AG08395 (cell line): ENCODE results near the gene COTL1.
"Not testable (repeated sequence)": the region's sequence is repeated elsewhere in the genome, so short reads cannot be mapped to it uniquely, and the experiment has no call there.

Experiments
- DNase-seq: peaks from one replicate; pipeline ENCODE4 v3.0.0; 2012; ENCODE audit warnings: mixed read lengths, low spot score

COTL1 gene

GRCh38 chr16:84528322-84528721 is 89.6 kb downstream of the COTL1 start:
- no peak for DNase-seq

DNA sequence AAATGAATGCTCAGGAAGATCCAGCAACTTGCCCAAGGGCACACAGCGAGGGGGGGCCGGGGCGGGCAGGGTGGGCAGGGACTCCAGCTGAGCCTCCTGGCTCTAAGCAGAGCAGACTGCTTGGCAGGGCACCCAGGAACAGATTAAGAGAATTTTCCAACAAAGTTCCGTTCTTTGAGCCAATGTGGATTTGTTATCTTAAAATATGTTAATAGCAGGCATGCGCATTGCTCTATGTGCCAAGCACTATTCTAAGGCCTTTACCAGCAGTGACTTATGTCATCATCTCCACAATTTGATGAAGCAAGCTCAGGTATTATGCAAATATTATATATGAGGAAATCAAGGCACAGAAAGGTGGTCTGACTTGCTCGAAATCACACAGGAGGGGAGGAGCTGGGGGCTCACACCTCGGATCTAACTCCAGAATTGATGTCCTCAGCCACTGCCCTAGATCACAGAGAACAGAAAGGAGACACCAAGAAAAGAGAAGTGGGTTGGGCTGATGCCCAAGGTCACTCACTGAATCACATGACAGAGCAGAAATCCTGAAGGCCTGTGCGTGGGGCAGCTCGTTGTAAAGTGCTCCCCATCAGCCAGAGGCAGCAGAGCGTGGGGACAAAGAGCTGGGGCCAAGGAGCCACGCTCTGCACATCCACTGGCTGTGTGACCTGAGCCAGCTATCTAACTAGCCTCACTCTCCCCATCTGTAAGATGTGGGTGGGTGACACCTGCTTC is 90.2 kb downstream of the COTL1 start:
- DNase-seq, result no peak

DNA sequence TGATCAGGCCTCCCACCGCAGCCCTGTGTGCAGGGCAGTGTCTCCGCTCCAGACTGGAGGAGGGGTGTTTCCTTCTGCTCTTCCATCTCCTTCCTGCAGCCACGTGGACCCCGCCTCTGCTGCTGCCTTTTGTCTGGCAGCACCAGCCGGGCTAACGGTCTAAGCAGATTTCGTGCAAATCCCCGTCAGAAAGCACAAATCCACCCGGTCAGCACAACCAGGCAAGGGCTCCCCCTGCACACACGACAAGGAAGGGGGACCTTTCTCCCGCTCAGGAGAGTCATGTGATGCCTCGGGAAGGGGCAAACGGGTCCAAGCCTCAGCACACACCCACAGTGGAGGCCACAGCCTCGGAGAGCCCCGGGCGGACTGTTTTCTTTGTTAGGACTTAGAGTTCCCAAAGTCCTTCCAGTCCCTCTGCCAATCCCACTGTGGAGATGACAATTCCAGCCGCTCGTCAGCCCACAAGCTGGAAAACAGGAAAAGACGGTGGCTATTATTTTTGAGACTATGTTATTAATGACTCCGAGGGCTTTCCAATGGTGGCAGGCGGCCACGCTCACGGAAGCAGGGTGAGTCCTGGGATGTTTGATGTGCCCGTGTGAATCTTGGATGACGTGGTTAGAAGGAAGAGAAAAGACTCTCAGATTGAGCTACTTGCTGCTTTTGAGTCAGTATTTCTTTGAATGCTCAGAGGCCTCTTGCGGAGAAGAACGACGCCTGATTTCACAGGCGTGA is 90.9 kb downstream of the COTL1 start:
- peak; percentile 63 for DNase-seq

GRCh38 chr16:84524941-84525581 is 92.8 kb downstream of the COTL1 start:
- DNase-seq, result not testable (repeated sequence)

- DNase-seq, result no peak
These were observed 93.4 kb downstream of the COTL1 start for GRCh38 chr16:84524346-84524920.

DNA sequence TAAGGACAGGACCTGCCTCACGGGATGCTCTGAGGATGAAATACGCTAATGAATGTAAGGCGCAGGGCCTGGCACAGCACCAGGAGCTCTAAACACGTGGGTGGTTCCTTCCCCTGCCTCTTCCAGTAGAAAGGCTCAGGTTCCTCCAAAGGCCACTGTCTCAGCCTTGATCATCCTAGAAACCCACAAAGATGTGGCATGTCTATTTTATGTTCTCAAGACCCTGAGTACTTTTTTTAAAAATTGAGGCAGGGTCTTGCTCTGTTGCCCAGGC is 96.4 kb downstream of the COTL1 start:
- DNase-seq, result no peak

GRCh38 chr16:84520725-84521496 is 97.0 kb downstream of the COTL1 start:
- no peak for DNase-seq

GRCh38 chr16:84519855-84520254 is 98.0 kb downstream of the COTL1 start:
- no peak for DNase-seq

DNA sequence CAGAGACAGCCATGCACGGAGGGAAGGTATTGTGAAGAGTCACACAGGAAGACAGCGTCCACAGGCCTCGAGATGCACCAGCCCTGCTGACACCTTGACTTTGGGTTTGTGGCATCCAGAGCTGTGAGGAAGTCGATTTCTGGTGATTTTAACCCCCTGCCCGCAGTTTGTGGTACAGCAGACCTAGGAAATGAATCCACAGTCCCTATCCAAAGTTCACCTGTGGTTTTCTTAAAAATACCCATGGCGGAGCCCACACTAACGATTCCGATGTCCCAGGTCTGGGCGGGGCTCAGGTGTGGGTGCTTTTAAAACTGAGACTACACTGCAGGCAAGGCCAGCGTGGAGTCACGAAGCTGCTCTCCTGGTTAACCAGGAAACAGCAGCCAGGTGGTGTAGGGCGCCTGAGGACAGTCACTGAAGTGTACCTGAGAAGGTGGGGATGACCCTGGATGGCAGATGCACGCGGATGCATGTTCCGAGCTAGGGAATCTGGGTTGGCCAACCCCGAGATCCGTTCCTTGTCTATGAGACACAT is 99.0 kb downstream of the COTL1 start:
- DNase-seq, result no peak

- peak; percentile 86 for DNase-seq
These were observed 99.7 kb downstream of the COTL1 start for GRCh38 chr16:84518220-84518619.

GRCh38 chr16:84517366-84517765 is 100.5 kb downstream of the COTL1 start:
- no peak for DNase-seq
